Thoracic aorta (tissue), 2 donors: ENCODE data around the gene NOD2. TPM values are rescaled to one million over a fixed set of nuclear protein-coding genes. Genes with fewer than 3 reads are reported as not detected.
A peak's percentile ranks its signal among the peaks of the same experiment; 100 is the strongest.

Experiments used
- ATAC-seq: fragments of 150-250 bp; one replicate; pipeline ENCODE4 v1.8.0; 2017; ENCODE audit warnings: low read depth; ENCODE audit not compliant: insufficient number of reproducible peaks, low FRiP score
- DNase-seq: peaks from one replicate; pipeline ENCODE4 v3.0.0-alpha.2; 2020; ENCODE audit warnings: low spot score
- H3K27ac ChIP-seq, 2 donors: fragments of 200-600 bp; sonication (generic); 1 replicate in 1 of 2; 2 replicates in 1 of 2; pipeline ENCODE4 v1.5.1; 2016; ENCODE audit warnings: mild to moderate bottlenecking in 2 of 2, moderate library complexity in 2 of 2
- H3K27me3 ChIP-seq: fragments of 200-600 bp; sonication (generic); replicated peaks from 2 replicates; pipeline ENCODE4 v1.6.0; 2016; ENCODE audit warnings: mild to moderate bottlenecking; ENCODE audit not compliant: insufficient read depth
- H3K36me3 ChIP-seq: fragments of 200-600 bp; sonication (generic); one replicate; pipeline ENCODE4 v1.5.1; 2016
- H3K4me1 ChIP-seq, 2 donors: fragments of 200-600 bp; sonication (generic); 1 replicate in 1 of 2; 2 replicates in 1 of 2; pipeline versions ENCODE4 v1.5.1 to v1.6.0; 2016; ENCODE audit warnings: low read depth in 2 of 2, mild to moderate bottlenecking in 1 of 2; ENCODE audit not compliant: control insufficient read depth in 1 of 2
- H3K4me3 ChIP-seq: fragments of 200-600 bp; sonication (generic); 2 replicates; pipeline ENCODE4 v1.5.1; 2016; ENCODE audit warnings: mild to moderate bottlenecking
- H3K9me3 ChIP-seq: fragments of 200-600 bp; sonication (generic); 2 replicates; pipeline ENCODE4 v1.5.1; 2016
- CTCF ChIP-seq: fragments of 200-600 bp; sonication (generic); IDR thresholded peaks from one replicate; pipeline ENCODE4 v1.5.1; 2019; ENCODE audit warnings: antibody characterized with exemption
- total RNA-seq, 2 donors: library from RNA; depleted of rRNA; stranded (reverse); fragments of >200 nt; gene quantifications; one replicate each; pipeline versions ENCODE4 v1.1.0 to v1.2.3, GENCODE V29; 2016

NOD2 gene
- total RNA-seq, 2 donors from 2014 or later, result 7.4 to 10.9 TPM

- Histone ChIP-seq H3K36me3 (no peaks in the 10 kb centered on the region), H3K27ac (peak overlapping the region; percentile 46 to 87), H3K4me1 (peaks cover 0 to 31% of the 10 kb centered on the region in 2 donors), H3K27me3 (no peaks in the 10 kb centered on the region), H3K9me3 (no peaks in the 10 kb centered on the region), H3K4me3 (no peak overlapping the region)
- DNase-seq, result no peak
- ATAC-seq, result peak; percentile 18
- TF ChIP-seq CTCF, result no peak
Observed at GRCh38 chr16:50731130-50731988, 38.0 kb downstream of the NOD2 start.

DNA sequence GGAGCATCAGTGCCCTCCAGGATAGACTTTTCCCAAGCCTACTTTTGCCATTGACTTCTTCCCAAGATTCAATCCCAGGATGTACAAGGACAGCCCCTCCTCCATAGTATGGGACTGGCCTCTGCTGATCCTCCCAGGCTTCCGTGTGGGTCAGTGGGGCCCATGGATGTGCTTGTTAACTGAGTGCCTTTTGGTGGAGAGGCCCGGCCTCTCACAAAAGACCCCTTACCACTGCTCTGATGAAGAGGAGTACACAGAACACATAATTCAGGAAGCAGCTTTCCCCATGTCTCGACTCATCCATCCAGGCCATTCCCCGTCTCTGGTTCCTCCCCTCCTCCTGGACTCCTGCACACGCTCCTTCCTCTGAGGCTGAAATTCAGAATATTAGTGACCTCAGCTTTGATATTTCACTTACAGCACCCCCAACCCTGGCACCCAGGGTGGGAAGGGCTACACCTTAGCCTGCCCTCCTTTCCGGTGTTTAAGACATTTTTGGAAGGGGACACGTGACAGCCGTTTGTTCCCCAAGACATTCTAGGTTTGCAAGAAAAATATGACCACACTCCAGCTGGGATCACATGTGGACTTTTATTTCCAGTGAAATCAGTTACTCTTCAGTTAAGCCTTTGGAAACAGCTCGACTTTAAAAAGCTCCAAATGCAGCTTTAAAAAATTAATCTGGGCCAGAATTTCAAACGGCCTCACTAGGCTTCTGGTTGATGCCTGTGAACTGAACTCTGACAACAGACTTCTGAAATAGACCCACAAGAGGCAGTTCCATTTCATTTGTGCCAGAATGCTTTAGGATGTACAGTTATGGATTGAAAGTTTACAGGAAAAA lies 38.8 kb downstream of the NOD2 start:
- Histone ChIP-seq H3K4me3 (no peak overlapping the region), H3K36me3 (no peaks in the 10 kb centered on the region), H3K27ac (peak overlapping the region; percentile 46 to 87), H3K4me1 (peaks cover 0 to 31% of the 10 kb centered on the region in 2 donors), H3K27me3 (no peaks in the 10 kb centered on the region), H3K9me3 (no peaks in the 10 kb centered on the region)
- ATAC-seq, result no peak
- TF ChIP-seq CTCF, result no peak
- no peak for DNase-seq

DNA sequence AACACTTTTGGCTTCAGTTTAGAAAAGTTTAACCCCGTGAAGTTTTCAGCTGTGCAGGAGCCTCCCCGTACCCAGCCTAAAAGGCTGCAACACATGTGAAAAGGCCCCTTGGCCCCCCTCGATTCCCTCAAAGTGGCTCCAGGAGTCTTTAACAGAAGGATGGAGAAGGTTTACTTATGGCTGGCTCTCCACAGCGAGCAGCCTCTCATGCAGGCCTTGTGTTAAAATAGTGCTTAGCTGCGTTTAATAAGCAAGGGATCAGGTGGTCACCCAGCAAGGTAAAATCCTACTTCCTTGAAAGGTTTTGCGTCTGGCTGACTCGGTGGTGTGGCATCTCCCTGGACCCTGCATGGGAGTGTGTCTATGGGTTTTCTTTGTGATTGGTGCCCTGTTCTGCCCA lies 40.1 kb downstream of the NOD2 start:
- TF ChIP-seq CTCF, result no peak
- peaks cover 0 to 31% of the 10 kb centered on the region in 2 donors for H3K4me1 ChIP-seq
- H3K27ac ChIP-seq, result peak overlapping the region in 1 of 2 donors; percentile 87
- no peaks in the 10 kb centered on the region for H3K27me3 ChIP-seq
- H3K9me3 ChIP-seq, result no peaks in the 10 kb centered on the region
- H3K4me3 ChIP-seq, result no peak overlapping the region
- no peaks in the 10 kb centered on the region for H3K36me3 ChIP-seq
- ATAC-seq (no peak), DNase-seq (no peak)

DNA sequence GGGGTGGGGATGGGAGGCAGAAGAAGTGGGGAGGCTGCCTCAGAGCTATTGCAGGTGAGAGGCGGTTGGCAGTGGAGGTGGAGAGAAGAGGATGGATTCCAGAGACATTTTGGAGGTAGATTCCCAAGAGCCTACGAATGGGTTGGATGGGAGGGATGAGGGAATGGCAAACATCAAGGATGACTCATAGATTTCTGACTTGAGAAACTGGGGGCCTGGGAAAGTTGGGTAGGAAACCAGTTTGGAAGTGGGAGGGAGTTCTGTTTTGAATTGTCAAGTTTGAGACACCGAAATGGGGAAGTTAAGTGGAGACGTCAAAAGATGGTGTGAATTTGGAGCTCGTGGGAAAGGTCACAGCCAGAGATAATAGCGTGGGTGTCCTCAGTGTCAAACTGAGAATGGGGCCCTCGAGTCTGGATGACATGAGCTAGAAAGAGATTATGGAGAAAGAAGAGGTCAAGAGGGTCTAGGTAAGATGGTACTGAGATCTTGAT lies 42.3 kb downstream of the NOD2 start:
- no peaks in the 10 kb centered on the region for H3K27me3 ChIP-seq
- peaks cover 0 to 31% of the 10 kb centered on the region in 2 donors for H3K4me1 ChIP-seq
- no peaks in the 10 kb centered on the region for H3K9me3 ChIP-seq
- no peak overlapping the region for H3K4me3 ChIP-seq
- DNase-seq (no peak), ATAC-seq (no peak)
- H3K27ac ChIP-seq, result no peak overlapping the region
- no peak for TF ChIP-seq CTCF
- no peaks in the 10 kb centered on the region for H3K36me3 ChIP-seq

- ATAC-seq, result no peak
- Histone ChIP-seq H3K4me3 (no peak overlapping the region), H3K4me1 (peaks cover 3 to 30% of the 10 kb centered on the region in 2 donors), H3K9me3 (no peaks in the 10 kb centered on the region), H3K36me3 (no peaks in the 10 kb centered on the region), H3K27ac (no peak overlapping the region), H3K27me3 (no peaks in the 10 kb centered on the region)
- DNase-seq, result no peak
- TF ChIP-seq CTCF, result no peak
Observed at GRCh38 chr16:50736448-50736847, 43.0 kb downstream of the NOD2 start.
